ENCODE measurements around the gene CHRDL1.

Gene CHRDL1

GRCh38 chrX:110743679-110744340 lies 51.8 kb downstream of the CHRDL1 start:
- no peak for DNase-seq (ENCODE audit: low spot score)

- no peak for DNase-seq (ENCODE audit: low spot score)
Measured at GRCh38 chrX:110741213-110741796, 54.3 kb downstream of the CHRDL1 start.

DNA sequence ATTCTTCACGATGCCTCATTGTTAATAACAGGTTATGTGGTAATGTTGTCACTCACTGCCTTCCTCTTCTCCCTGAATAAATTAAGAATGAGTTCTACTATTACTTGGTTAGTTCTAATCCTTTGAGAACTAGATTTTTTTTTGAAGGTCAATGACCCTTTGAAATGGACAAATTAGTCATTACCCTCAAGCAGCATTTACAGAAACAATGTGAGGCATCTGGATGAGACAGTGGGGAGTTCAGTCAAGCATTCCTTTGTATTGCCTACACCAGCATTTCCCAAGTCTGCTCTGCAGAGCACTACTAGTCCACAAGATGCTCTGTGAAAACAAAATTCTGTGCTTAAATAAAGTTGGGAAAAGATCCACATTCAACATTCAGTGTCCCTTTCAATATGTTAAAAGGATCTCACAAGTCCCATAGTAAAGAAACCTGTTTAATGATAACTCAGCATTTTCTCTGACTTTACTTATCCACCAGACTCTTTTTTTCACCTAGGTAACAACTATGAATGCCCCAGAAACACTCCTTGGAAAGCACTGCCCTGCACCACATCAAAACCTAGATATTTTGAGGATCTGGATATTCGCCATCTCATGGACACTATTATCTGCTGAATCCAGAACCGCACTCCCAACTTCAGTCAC lies 60.6 kb downstream of the CHRDL1 start:
- no peak for DNase-seq (ENCODE audit: low spot score)

- DNase-seq (ENCODE audit: low spot score), result no peak
Measured at GRCh38 chrX:110734271-110734670, 61.3 kb downstream of the CHRDL1 start.

DNA sequence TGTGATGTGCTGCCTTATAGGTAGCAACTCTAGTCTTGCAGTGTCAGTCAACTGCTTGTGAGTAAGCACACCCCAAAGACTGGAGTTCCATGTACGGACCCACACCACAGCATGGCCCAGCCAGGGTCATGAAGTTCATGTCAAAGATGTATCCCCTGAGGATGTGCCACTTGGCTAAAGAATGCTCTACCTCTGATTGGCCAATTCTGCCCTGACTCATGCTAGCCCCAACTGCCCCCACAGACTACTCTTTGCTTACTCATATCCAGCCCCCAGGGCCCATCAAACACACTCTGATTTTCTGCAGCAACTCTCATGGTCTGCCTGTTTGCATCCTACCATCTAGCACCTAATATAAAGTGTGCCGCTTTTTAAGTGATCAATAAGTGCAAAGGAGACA lies 62.5 kb downstream of the CHRDL1 start:
- DNase-seq (ENCODE audit: low spot score), result no peak

DNA sequence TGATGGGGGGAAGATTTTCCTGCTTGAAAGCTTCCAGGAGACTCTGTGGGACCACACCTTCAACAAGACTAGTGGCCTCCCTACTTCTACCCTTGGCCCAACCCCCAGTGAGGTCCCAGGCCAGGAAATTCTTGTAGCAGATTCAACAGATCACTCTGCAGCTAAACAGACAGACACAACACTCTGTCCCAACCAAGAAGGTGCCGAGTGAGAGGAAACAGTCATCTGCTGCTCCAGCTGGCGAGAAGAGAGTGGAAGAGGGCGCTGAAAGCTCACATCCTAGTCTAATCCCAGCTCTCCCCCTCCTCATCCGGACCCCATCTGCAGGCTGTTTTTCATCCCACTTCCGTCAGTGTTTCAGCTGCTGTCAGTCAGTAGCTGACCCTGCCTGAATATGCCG lies 63.4 kb downstream of the CHRDL1 start:
- no peak for DNase-seq (ENCODE audit: low spot score)

GRCh38 chrX:110723844-110724243 lies 71.8 kb downstream of the CHRDL1 start:
- no peak for DNase-seq (ENCODE audit: low spot score)

DNA sequence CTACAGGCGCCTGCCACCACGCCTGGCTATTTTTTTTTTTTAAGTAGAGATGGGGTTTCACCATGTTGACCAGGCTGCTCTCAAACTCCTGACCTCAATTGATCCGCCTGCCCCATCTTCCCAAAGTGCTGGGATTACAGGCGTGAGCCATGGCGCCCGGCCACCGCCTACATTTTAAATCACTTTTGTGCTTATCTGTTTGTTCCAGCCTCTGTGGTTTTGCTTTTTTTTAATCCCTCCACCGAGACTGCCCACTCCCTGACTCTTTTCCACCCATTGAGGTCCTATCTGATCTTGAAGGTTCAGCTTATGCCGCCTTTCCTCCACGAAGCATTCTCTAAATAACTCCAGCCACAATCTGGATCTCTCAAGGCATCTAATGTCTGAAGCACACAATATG lies 73.5 kb downstream of the CHRDL1 start:
- no peak for DNase-seq (ENCODE audit: low spot score)

- DNase-seq (ENCODE audit: low spot score), result no peak
Measured at GRCh38 chrX:110713666-110714065, 82.0 kb downstream of the CHRDL1 start.

DNA sequence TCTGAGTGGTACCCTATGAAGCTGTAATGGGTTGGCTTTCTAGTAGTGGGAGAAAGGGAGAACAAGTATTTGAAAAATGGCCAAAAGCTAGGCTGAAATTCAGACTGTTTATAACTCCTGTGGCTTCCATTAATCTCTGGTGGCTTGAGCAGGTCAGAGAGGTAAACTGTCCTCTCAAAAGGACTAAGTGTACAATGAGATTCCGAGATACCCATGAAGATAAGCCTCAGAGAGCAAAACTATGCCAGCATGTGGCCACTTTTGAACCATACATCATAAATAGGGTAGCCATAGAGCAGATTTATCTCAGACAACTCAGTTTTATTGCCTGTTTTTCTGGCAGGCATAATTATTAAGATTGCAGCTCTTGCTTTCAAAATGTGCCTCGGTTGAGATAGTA lies 89.2 kb downstream of the CHRDL1 start:
- DNase-seq (ENCODE audit: low spot score), result no peak

DNA sequence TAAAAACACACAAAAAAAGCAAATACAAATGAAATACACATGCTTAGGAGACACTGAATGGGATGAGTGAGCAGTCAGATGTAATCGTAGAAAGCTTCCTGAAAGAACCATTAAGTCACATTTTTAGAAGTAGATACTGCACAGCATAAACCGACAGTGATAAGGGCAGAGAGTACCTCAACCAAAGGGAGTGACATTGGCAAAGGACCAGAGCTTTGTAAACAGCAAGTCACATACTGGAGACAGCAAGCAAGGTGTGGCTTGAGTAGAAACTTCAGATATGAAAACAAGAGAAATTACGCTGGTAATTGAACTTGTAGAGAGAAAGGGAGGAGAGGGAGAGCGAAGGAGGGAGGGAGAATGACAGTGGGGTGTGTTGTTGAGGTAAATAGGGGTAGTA lies 92.0 kb downstream of the CHRDL1 start:
- no peak for DNase-seq (ENCODE audit: low spot score)

- DNase-seq (ENCODE audit: low spot score), result no peak
Measured at GRCh38 chrX:110699109-110699508, 96.5 kb downstream of the CHRDL1 start.

GRCh38 chrX:110698696-110699095 lies 96.9 kb downstream of the CHRDL1 start:
- no peak for DNase-seq (ENCODE audit: low spot score)

DNA sequence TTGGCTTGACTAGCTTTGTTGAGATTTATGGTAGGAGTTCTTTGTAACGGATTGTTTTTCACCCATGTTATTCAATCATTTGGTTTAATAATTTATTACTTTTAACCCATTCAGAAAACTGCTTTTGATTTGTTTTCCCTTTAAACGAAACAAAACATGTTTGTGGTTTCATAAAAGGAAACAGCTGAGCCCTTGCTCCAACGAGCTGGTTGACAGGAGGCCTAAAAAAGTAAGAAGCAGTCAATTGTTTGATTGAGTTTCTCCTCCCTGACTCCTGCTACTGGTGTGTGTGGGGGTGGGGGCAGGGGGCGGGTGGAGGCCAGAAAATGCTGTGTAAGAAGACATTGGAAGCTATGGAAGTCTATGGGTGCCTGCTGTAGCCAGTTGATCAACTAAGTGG lies 102.8 kb downstream of the CHRDL1 start:
- DNase-seq (ENCODE audit: low spot score), result no peak

DNA sequence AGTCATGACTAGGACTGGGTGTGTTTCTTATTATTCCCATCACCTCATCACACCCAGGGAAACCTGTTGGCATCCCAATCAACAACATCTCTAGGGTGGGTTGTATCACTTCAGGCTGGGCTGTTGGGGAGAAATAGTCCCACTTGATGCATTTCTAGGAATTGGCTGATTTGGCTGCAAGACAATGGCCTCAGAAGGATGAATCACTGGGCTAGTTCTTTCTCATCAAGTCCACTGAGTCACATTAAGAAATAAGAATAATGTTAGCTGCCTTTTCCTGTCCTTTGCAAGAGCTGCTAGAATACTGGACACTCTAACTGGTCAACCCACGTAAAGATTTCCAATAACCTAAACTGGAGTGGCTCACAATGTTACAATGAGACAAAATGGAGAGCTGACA lies 104.2 kb downstream of the CHRDL1 start:
- DNase-seq (ENCODE audit: low spot score), result no peak

DNA sequence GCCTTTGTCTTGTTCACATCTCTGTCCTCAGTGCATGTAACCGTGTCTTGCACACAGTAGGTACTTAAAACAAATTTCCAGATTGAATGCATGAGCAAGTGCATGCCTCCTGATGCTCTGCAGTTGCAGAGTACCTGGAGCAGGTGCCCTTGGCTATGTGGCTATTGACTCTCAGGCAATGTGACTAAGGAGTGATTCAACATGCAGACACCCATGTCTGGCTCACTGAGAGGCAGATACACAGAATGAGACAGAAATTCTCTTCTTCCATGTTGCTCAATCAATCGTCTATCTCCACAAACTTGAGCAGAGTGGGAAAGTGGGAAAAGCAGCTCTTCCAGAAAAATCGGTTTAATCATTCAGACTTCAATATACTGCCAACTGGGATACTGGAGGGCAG lies 111.0 kb downstream of the CHRDL1 start:
- no peak for DNase-seq (ENCODE audit: low spot score)

GRCh38 chrX:110683925-110684324 lies 111.7 kb downstream of the CHRDL1 start:
- DNase-seq (ENCODE audit: low spot score), result no peak

DNA sequence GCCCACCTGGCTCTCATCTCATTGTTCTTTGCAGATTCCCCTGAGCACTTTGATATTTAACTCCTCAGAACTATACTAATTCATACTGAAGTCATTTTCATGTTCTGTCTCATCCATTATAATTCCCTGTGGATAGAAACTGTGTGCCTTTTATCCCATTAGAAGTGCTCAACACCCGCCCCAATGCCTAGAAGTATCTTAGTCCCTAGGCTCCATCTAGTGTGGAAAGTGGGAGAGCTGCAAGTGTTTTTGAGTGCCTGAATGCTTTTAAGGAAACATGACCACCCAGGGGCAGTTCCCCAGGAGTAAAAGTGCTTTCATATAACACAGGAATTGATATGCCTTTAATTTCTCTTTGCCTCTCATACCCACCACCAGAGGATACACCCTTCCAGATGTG lies 117.0 kb downstream of the CHRDL1 start:
- no peak for DNase-seq (ENCODE audit: low spot score)

GRCh38 chrX:110675886-110676285 lies 119.7 kb downstream of the CHRDL1 start:
- DNase-seq (ENCODE audit: low spot score), result no peak

GRCh38 chrX:110671068-110671803 lies 124.4 kb downstream of the CHRDL1 start:
- DNase-seq (ENCODE audit: low spot score), result no peak

DNA sequence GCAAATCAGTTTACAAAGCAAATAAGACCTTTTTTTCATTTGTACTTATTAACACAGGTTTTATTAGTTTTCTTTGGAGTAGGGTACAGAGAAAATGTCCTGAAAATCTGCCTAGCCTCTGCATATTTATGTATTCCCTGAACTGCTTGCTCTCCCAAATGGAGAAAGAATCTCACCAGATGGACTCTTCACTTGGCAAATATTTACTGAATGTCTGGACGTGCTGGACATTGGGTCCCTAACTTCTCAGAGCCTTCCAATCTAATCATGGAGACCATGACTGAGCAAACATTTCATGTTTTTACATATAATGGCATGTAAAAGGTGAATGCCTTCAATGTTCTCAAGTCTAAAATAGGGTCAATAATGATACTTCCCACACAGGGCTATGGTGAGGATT lies 126.0 kb downstream of the CHRDL1 start:
- no peak for DNase-seq (ENCODE audit: low spot score)

DNA sequence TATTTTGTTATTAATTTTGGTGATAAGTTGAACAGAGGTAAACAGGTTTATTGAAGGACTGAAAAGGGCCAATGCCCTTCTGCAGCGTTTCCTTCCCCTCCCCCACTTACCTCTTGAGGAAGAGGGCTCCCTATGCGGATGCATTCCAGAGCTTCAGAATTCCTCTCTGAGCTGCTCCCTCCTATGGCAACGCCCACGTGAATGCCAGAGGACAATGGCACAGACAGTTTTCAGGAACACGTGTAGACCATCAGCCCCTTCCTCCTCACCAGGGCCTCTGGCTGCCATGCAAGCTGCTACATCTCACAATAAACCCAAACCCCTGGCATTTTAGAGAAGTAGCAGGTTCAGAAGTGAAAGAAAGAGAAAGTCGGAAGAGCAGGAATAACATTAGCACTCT lies 127.9 kb downstream of the CHRDL1 start:
- DNase-seq (ENCODE audit: low spot score), result no peak

Data from SK-N-DZ (cell line).